WTC11 (cell line): ENCODE measurements around the gene MESD.

Experiments
- AFF4 ChIP-seq: sonication (generic); formaldehyde crosslinking; IDR thresholded peaks from 2 replicates; pipeline ENCODE4 v1.8.1; 2023; ENCODE audit warnings: mild to moderate bottlenecking, missing genetic modification reagents, borderline replicate concordance
- ETV6 ChIP-seq: sonication (generic); formaldehyde crosslinking; IDR thresholded peaks from 2 replicates; pipeline ENCODE4 v1.8.1; 2022; ENCODE audit warnings: mild to moderate bottlenecking, missing genetic modification reagents
- HMGA2 ChIP-seq: fragments of 250-450 bp; sonication (Bioruptor Pico); IDR thresholded peaks from 2 replicates; pipeline ENCODE4 v1.4.0; 2021; ENCODE audit warnings: mild to moderate bottlenecking, moderate library complexity
- HMGXB4 ChIP-seq: sonication (generic); formaldehyde crosslinking; IDR thresholded peaks from 2 replicates; pipeline ENCODE4 v1.8.1; 2023; ENCODE audit warnings: mild to moderate bottlenecking, moderate library complexity, missing genetic modification reagents
- NR2C2 ChIP-seq: sonication (generic); formaldehyde crosslinking; IDR thresholded peaks from 2 replicates; pipeline ENCODE4 v1.8.0; 2022; ENCODE audit warnings: mild to moderate bottlenecking, missing genetic modification reagents
- RELA ChIP-seq: sonication (generic); formaldehyde crosslinking; IDR thresholded peaks from 2 replicates; pipeline ENCODE4 v1.8.1; 2022; ENCODE audit warnings: missing genetic modification reagents, mild to moderate bottlenecking, borderline replicate concordance
- SP1 ChIP-seq: sonication (generic); formaldehyde crosslinking; conservative IDR thresholded peaks from 2 replicates; pipeline ENCODE4 v1.8.1; 2022; ENCODE audit warnings: missing genetic modification reagents
- TCF7 ChIP-seq: sonication (generic); formaldehyde crosslinking; IDR thresholded peaks from 2 replicates; pipeline ENCODE4 v1.8.0; 2022; ENCODE audit warnings: mild to moderate bottlenecking, low read depth, missing genetic modification reagents, moderate library complexity
- USF2 ChIP-seq: sonication (generic); formaldehyde crosslinking; IDR thresholded peaks from 2 replicates; pipeline ENCODE4 v1.8.1; 2023; ENCODE audit warnings: mild to moderate bottlenecking, missing genetic modification reagents, moderate library complexity
- TF ChIP-seq, protein P1 (sequence below): fragments of 200-600 bp; IDR thresholded peaks from 2 replicates; pipeline ENCODE4 v1.8.0; 2022; ENCODE audit warnings: antibody characterized with exemption
- TF ChIP-seq, protein P2 (sequence below): sonication (generic); formaldehyde crosslinking; IDR thresholded peaks from 2 replicates; pipeline ENCODE4 v1.8.1; 2022; ENCODE audit warnings: low read depth, missing genetic modification reagents, borderline replicate concordance
- TF ChIP-seq, protein P3 (sequence below): sonication (generic); formaldehyde crosslinking; IDR thresholded peaks from 2 replicates; pipeline ENCODE4 v1.8.1; 2022; ENCODE audit warnings: low read depth, mild to moderate bottlenecking, moderate library complexity, missing genetic modification reagents, borderline replicate concordance

DNA sequence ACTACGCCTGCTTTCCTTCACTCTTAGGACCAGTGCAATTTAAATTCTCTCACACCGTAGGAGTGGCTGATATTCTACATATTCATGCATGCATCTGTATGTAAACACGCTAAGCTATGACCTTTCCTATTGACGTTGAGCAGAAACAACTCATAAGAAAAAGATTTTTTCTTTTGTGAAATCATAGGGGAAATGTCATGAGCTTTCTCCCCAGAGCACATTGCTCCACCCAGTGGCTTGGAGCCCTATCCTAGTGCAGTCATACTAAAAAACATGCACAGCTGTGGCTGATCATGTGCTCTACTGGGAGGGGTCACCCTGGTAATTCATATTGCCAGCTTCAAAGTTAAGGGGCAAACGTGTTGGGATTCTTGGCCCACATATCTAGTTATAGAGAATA, 1.8 kb upstream of the MESD start:
- TF ChIP-seq, protein P1, sequence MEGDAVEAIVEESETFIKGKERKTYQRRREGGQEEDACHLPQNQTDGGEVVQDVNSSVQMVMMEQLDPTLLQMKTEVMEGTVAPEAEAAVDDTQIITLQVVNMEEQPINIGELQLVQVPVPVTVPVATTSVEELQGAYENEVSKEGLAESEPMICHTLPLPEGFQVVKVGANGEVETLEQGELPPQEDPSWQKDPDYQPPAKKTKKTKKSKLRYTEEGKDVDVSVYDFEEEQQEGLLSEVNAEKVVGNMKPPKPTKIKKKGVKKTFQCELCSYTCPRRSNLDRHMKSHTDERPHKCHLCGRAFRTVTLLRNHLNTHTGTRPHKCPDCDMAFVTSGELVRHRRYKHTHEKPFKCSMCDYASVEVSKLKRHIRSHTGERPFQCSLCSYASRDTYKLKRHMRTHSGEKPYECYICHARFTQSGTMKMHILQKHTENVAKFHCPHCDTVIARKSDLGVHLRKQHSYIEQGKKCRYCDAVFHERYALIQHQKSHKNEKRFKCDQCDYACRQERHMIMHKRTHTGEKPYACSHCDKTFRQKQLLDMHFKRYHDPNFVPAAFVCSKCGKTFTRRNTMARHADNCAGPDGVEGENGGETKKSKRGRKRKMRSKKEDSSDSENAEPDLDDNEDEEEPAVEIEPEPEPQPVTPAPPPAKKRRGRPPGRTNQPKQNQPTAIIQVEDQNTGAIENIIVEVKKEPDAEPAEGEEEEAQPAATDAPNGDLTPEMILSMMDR = no peak
- TF ChIP-seq USF2 (CRISPR knock-in tag) (no peak), ETV6 (CRISPR knock-in tag) (no peak), AFF4 (CRISPR knock-in tag) (no peak), SP1 (CRISPR knock-in tag) (no peak), HMGXB4 (no peak), RELA (CRISPR knock-in tag) (no peak), TCF7 (CRISPR knock-in tag) (no peak), HMGA2 (no peak), NR2C2 (CRISPR knock-in tag) (no peak)
- TF ChIP-seq, protein P2, sequence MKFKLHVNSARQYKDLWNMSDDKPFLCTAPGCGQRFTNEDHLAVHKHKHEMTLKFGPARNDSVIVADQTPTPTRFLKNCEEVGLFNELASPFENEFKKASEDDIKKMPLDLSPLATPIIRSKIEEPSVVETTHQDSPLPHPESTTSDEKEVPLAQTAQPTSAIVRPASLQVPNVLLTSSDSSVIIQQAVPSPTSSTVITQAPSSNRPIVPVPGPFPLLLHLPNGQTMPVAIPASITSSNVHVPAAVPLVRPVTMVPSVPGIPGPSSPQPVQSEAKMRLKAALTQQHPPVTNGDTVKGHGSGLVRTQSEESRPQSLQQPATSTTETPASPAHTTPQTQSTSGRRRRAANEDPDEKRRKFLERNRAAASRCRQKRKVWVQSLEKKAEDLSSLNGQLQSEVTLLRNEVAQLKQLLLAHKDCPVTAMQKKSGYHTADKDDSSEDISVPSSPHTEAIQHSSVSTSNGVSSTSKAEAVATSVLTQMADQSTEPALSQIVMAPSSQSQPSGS (CRISPR knock-in tag) = no peak
- TF ChIP-seq, protein P3, sequence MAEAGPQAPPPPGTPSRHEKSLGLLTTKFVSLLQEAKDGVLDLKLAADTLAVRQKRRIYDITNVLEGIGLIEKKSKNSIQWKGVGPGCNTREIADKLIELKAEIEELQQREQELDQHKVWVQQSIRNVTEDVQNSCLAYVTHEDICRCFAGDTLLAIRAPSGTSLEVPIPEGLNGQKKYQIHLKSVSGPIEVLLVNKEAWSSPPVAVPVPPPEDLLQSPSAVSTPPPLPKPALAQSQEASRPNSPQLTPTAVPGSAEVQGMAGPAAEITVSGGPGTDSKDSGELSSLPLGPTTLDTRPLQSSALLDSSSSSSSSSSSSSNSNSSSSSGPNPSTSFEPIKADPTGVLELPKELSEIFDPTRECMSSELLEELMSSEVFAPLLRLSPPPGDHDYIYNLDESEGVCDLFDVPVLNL = no peak
